T-helper 1 cell treated with Interleukin-12 subunit alpha and Interleukin-12 subunit beta and Interleukin-4 antibody, amounts not matched to agents 30 μg/mL and 1 μg/mL, for 36 hours (primary cell): ENCODE data around the gene MROH8.

Experiments
- H3K27ac Mint-ChIP-seq: one replicate; pipeline ENCODE4 v1.8.0; 2021; ENCODE audit warnings: mild to moderate bottlenecking, mixed read lengths
- H3K27me3 Mint-ChIP-seq: one replicate; pipeline ENCODE4 v1.8.0; 2021; ENCODE audit warnings: low read depth, mixed read lengths
- H3K36me3 Mint-ChIP-seq: one replicate; pipeline ENCODE4 v1.8.0; 2021; ENCODE audit warnings: low read depth, mixed read lengths
- H3K4me1 Mint-ChIP-seq: one replicate; pipeline ENCODE4 v1.8.0; 2021; ENCODE audit warnings: low read depth, mixed read lengths
- H3K4me3 Mint-ChIP-seq: one replicate; pipeline ENCODE4 v1.8.0; 2021; ENCODE audit warnings: mild to moderate bottlenecking, moderate library complexity, mixed read lengths
- H3K9me3 Mint-ChIP-seq: one replicate; pipeline ENCODE4 v1.8.0; 2021; ENCODE audit warnings: mixed read lengths

Gene MROH8

DNA sequence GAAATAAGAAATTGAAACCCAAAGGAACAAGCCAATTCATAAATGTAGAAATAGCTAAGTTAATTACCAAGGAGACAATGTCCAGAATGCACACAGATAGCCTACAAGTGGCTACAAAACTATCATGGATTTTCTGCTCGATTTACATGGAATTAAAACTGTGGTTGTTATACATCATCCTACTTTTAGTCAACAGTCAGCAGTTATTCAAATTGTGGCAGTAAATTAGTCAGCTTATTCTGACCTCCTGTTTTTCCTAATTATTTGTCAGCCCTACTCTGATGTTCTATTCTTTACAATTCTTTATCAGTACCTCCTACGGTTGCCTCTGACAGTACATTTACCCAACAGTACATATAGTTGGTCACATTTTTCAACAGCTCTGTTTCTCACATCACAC is 113.2 kb downstream of the MROH8 start:
- H3K36me3 Mint-ChIP-seq: peaks cover 29% of the 10 kb centered on the region
- H3K27me3 Mint-ChIP-seq: no peaks in the 10 kb centered on the region
- H3K9me3 Mint-ChIP-seq: no peaks in the 10 kb centered on the region
- H3K27ac Mint-ChIP-seq: no peak overlapping the region
- H3K4me3 Mint-ChIP-seq: no peak overlapping the region
- H3K4me1 Mint-ChIP-seq: peaks cover 5% of the 10 kb centered on the region

DNA sequence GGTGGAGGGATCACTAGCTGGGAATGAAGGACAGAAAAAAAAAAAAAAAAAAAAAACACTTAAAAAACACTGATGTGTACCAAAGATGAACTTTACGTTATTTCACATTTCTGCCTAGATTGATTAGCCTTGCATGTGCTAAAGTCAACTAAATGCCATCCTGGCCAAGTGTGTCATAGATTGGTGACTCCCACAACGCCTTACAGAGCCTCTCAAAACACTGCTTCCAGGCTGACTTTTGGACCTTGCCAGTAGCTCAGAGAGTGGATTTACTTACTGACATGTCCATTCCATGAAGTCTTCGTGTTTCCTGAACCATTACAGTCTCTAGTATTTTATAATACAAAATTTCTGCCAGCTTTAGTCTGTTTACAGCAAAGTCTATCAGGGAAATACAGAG is 124.1 kb downstream of the MROH8 start:
- H3K27me3 Mint-ChIP-seq: no peaks in the 10 kb centered on the region
- no peak overlapping the region for H3K4me3 Mint-ChIP-seq
- H3K36me3 Mint-ChIP-seq: peaks cover 62% of the 10 kb centered on the region
- no peaks in the 10 kb centered on the region for H3K9me3 Mint-ChIP-seq
- H3K4me1 Mint-ChIP-seq: peaks cover 10% of the 10 kb centered on the region
- no peak overlapping the region for H3K27ac Mint-ChIP-seq

DNA sequence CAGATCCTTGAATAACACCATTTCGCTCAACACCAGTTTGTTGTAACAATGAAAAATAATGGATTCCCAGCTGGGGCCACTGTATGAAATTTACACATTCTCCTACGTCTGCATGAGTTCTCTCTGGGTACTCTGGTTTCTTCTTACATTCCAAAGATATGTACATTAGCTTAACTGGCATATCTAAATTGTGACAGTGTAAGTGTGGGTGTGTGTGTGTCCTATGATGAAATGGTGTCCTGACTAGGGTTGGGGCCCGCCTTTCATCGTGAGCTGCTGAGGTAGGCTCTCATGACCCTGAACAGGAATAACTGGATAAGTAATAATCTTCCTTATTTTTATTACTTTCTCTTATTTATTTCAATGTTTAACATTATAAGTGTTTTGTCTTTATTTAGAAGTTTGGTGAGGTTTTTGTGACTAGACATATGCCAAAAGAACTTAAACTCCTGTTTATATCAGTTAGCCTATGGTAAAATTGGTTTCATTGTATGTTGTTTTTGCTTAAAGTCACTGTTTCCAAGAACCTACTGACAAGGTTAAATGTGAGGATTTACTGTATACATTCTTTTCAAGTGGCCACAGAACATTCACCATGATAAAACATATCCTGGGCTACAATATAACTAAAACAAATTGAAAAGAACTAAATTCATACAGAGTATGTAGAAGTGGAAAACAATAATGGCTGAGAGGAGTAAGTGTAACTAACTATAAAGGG is 126.0 kb downstream of the MROH8 start:
- no peak overlapping the region for H3K27ac Mint-ChIP-seq
- no peak overlapping the region for H3K4me3 Mint-ChIP-seq
- no peaks in the 10 kb centered on the region for H3K27me3 Mint-ChIP-seq
- peaks cover 10% of the 10 kb centered on the region for H3K4me1 Mint-ChIP-seq
- H3K36me3 Mint-ChIP-seq: peaks cover 63% of the 10 kb centered on the region
- no peaks in the 10 kb centered on the region for H3K9me3 Mint-ChIP-seq
